Endothelial cell of umbilical vein (primary cell): ENCODE results near the gene JHY.

Experiments
- CTCF ChIP-seq, 2 donors: IDR thresholded peaks; 1 replicate in 1 of 2; 2 replicates in 1 of 2; pipeline ENCODE4 v1.5.1; 2011; ENCODE audit warnings: low read length in 2 of 2, mild to moderate bottlenecking in 2 of 2, moderate library complexity in 2 of 2, control low read depth in 1 of 2, inconsistent platforms in 1 of 2, low read depth in 1 of 2; ENCODE audit not compliant: insufficient read depth in 1 of 2; ENCODE audit errors: extremely low read depth in 1 of 2
- GATA2 ChIP-seq: IDR thresholded peaks from 2 replicates; pipeline ENCODE4 v1.7.0; 2011; ENCODE audit warnings: low read depth, mild to moderate bottlenecking, moderate library complexity, mixed read lengths, low read length; ENCODE audit not compliant: insufficient read length, insufficient read depth
- POLR2A ChIP-seq: IDR thresholded peaks from 2 replicates; pipeline ENCODE4 v1.6.1; 2012; ENCODE audit warnings: low read depth, mild to moderate bottlenecking, control low read depth, low read length

- TF ChIP-seq CTCF (IDR thresholded peaks at IDR 0.05; ENCODE audit: extremely low read depth in 1 of 2, insufficient read depth in 1 of 2, low read depth in 1 of 2, low read length in 2 of 2) = no peak
- TF ChIP-seq GATA2 = no peak
- no peak for TF ChIP-seq POLR2A
These were observed 29.8 kb upstream of the JHY start for GRCh38 chr11:122852796-122853160.
